ENCODE results near the gene RBBP5.
"Not testable (repeated sequence)": the region's sequence is repeated elsewhere in the genome, so short reads cannot be mapped to it uniquely, and the experiment has no call there.

RBBP5 gene

GRCh38 chr1:205121660-205122488 is at the start of gene RBBP5:
TSS of gene RBBP5 (minus strand) at chr1:205121978. CDS start at chr1:205121873, 105 bp downstream.
- intact Hi-C loops (cut with DNase I): loop anchor here (1.0 to 10.0 kb wide), 3 partner anchors 89 to 133 kb away; partner anchors contain the start of gene DSTYK
- DNase-seq: peak; percentile 91 to 99 (median 94)

- no peak for DNase-seq
- intact Hi-C loops (cut with DNase I): no loop called here
Measured at GRCh38 chr1:205171369-205171768, 49.6 kb upstream of the RBBP5 start.

- DNase-seq: no peak
- intact Hi-C loops (cut with DNase I): no loop called here
Measured at GRCh38 chr1:205170532-205171269, 48.9 kb upstream of the RBBP5 start.

- intact Hi-C loops (cut with DNase I): no loop called here
- no peak for DNase-seq
Measured at GRCh38 chr1:205169248-205169647, 47.5 kb upstream of the RBBP5 start.

- DNase-seq: no peak
- intact Hi-C loops (cut with DNase I): no loop called here
Measured at GRCh38 chr1:205168291-205168690, 46.5 kb upstream of the RBBP5 start.

GRCh38 chr1:205162301-205162700 is 40.5 kb upstream of the RBBP5 start:
- intact Hi-C loops (cut with DNase I): no loop called here
- no peak for DNase-seq

GRCh38 chr1:205161076-205161475 is 39.3 kb upstream of the RBBP5 start:
- no peak for DNase-seq
- intact Hi-C loops (cut with DNase I): no loop called here

- intact Hi-C loops (cut with DNase I): no loop called here
- DNase-seq: no peak
Measured at GRCh38 chr1:205158048-205158616, 36.4 kb upstream of the RBBP5 start.

- DNase-seq; intact Hi-C loops (cut with DNase I): not testable (repeated sequence)
Measured at GRCh38 chr1:205155665-205156377, 34.0 kb upstream of the RBBP5 start.

- intact Hi-C loops (cut with DNase I): no loop called here
- DNase-seq: no peak
Measured at GRCh38 chr1:205152505-205152904, 30.7 kb upstream of the RBBP5 start.

GRCh38 chr1:205150651-205151428 is 29.1 kb upstream of the RBBP5 start:
- intact Hi-C loops (cut with DNase I): no loop called here
- DNase-seq: no peak

GRCh38 chr1:205147191-205147835 is 25.5 kb upstream of the RBBP5 start:
- intact Hi-C loops (cut with DNase I): loop anchor here (10.0 kb wide), 1 partner anchor 163 kb away; no protein-coding TSS in a partner anchor

GRCh38 chr1:205144751-205145150 is 23.0 kb upstream of the RBBP5 start:
- DNase-seq: no peak
- intact Hi-C loops (cut with DNase I): loop anchor here (5.0 to 10.0 kb wide), 2 partner anchors 68 to 160 kb away; partner anchors contain the start of gene DSTYK

More at GRCh38 chr1:205147191-205147835, 25.5 kb upstream of the RBBP5 start:
- no peak for DNase-seq

- intact Hi-C loops (cut with DNase I): loop anchor here (5.0 to 10.0 kb wide), 2 partner anchors 68 to 159 kb away; partner anchors contain the start of gene DSTYK
- no peak for DNase-seq
Measured at GRCh38 chr1:205144046-205144720, 22.4 kb upstream of the RBBP5 start.

GRCh38 chr1:205142102-205142469 is 20.3 kb upstream of the RBBP5 start:
- intact Hi-C loops (cut with DNase I): loop anchor here (5.0 to 10.0 kb wide), 2 partner anchors 70 to 157 kb away; partner anchors contain the start of gene DSTYK
- no peak for DNase-seq

- peak in 9 of 10 donors; percentile 34 to 93 (median 78) for DNase-seq
- intact Hi-C loops (cut with DNase I): loop anchor here (5.0 to 10.0 kb wide), 2 partner anchors 71 to 157 kb away; partner anchors contain the start of gene DSTYK
Measured at GRCh38 chr1:205141236-205142101, 19.7 kb upstream of the RBBP5 start.

GRCh38 chr1:205140113-205140512 is 18.3 kb upstream of the RBBP5 start:
- intact Hi-C loops (cut with DNase I): loop anchor here (5.0 to 10.0 kb wide), 2 partner anchors 72 to 155 kb away; partner anchors contain the start of gene DSTYK
- DNase-seq: no peak
